OCI-LY3 (cell line): ENCODE results near the gene AQP9.
"Not testable (repeated sequence)": the region's sequence is repeated elsewhere in the genome, so short reads cannot be mapped to it uniquely, and the experiment has no call there.

ENCODE experiments used
- H2AFZ ChIP-seq: fragments of 200-600, 300-600 bp; shearing (Covaris generic); 2 replicates; pipeline ENCODE4 v1.6.0; 2014; ENCODE audit warnings: antibody characterized with exemption, low read depth, low read length
- H3K27ac ChIP-seq: fragments of 200-600, 300-600 bp; sonication (generic); 2 replicates; pipeline ENCODE4 v1.5.1; 2014; ENCODE audit warnings: mild to moderate bottlenecking, low read length, moderate library complexity, mixed read lengths
- H3K27me3 ChIP-seq: fragments of 200-600, 300-600 bp; sonication (generic); 2 replicates; pipeline ENCODE4 v1.6.1; 2014; ENCODE audit warnings: low read depth, low read length, mixed read lengths
- H3K36me3 ChIP-seq: fragments of 200-600, 300-600 bp; sonication (generic); replicated peaks from 2 replicates; pipeline ENCODE3; 2014; ENCODE audit warnings: low read depth, low read length, mixed read lengths
- H3K4me1 ChIP-seq: fragments of 300-600, 200-600 bp; sonication (generic); 2 replicates; pipeline ENCODE4 v1.6.1; 2014; ENCODE audit warnings: low read length, mixed read lengths
- H3K4me2 ChIP-seq: fragments of 200-600, 300-600 bp; sonication (generic); 2 replicates; pipeline ENCODE4 v1.6.1; 2014; ENCODE audit warnings: low read length, mixed read lengths
- H3K4me3 ChIP-seq: fragments of 300-600, 200-600 bp; sonication (generic); 2 replicates; pipeline ENCODE4 v1.5.1; 2014; ENCODE audit warnings: antibody characterized with exemption, mild to moderate bottlenecking, low read length, moderate library complexity
- H3K79me2 ChIP-seq: fragments of 300-600, 200-600 bp; shearing (Covaris generic); 2 replicates; pipeline ENCODE4 v1.6.1; 2014; ENCODE audit warnings: mild to moderate bottlenecking, low read length, mixed read lengths
- H3K9ac ChIP-seq: fragments of 300-600, 200-600 bp; shearing (Covaris generic); 2 replicates; pipeline ENCODE4 v1.6.0; 2014; ENCODE audit warnings: mild to moderate bottlenecking, low read length, moderate library complexity
- H3K9me3 ChIP-seq: fragments of 200-600, 300-600 bp; shearing (Covaris generic); 2 replicates; pipeline ENCODE4 v1.6.1; 2014; ENCODE audit warnings: low read length, mixed read lengths; ENCODE audit not compliant: insufficient read depth
- H4K20me1 ChIP-seq: fragments of 200-600, 300-600 bp; sonication (generic); 2 replicates; pipeline ENCODE4 v1.6.1; 2016; ENCODE audit warnings: low read length, mixed read lengths; ENCODE audit not compliant: insufficient read depth
- EZH2phosphoT487 ChIP-seq: fragments of 200-600 bp; shearing (Covaris generic); IDR thresholded peaks from 2 replicates; pipeline ENCODE4 v1.6.1; 2018; ENCODE audit warnings: antibody characterized with exemption, mixed run types, low read depth
- TF ChIP-seq, protein P1 (sequence below): fragments of 200-600, 300-600 bp; sonication (generic); IDR thresholded peaks from 2 replicates; pipeline ENCODE4 v1.5.1; 2014; ENCODE audit warnings: antibody characterized with exemption, low read length, low read depth

Gene AQP9

DNA sequence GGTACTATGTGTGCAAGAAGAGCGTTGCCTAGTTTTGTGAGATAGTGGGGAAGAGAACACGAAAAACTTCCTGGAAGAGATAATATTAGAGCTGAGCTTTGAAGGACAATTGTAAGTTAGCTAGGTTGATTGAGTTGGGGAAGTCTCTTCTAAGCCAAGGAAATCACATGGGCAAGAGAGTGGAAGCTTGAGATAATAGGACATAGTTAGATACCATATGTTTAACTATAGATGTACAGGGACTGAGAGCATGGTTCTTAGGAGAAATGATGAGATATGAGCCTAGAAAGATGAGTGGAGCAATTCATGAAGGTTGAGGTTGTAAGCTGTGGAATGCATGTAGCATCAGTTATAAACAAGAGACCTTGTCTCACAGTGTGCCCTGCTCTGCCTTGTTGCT lies 30.1 kb upstream of the AQP9 start:
- no peak for TF ChIP-seq EZH2phosphoT487
- TF ChIP-seq, protein P1, sequence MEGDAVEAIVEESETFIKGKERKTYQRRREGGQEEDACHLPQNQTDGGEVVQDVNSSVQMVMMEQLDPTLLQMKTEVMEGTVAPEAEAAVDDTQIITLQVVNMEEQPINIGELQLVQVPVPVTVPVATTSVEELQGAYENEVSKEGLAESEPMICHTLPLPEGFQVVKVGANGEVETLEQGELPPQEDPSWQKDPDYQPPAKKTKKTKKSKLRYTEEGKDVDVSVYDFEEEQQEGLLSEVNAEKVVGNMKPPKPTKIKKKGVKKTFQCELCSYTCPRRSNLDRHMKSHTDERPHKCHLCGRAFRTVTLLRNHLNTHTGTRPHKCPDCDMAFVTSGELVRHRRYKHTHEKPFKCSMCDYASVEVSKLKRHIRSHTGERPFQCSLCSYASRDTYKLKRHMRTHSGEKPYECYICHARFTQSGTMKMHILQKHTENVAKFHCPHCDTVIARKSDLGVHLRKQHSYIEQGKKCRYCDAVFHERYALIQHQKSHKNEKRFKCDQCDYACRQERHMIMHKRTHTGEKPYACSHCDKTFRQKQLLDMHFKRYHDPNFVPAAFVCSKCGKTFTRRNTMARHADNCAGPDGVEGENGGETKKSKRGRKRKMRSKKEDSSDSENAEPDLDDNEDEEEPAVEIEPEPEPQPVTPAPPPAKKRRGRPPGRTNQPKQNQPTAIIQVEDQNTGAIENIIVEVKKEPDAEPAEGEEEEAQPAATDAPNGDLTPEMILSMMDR, result no peak
- Histone ChIP-seq H3K27me3 (peaks cover 20% of the 10 kb centered on the region), H2AFZ (no peak overlapping the region), H3K9me3 (no peaks in the 10 kb centered on the region), H3K4me3 (no peak overlapping the region), H3K4me2 (no peak overlapping the region), H3K27ac (no peak overlapping the region), H3K9ac (no peak overlapping the region), H3K79me2 (no peaks in the 10 kb centered on the region), H3K36me3 (no peaks in the 10 kb centered on the region), H3K4me1 (no peaks in the 10 kb centered on the region), H4K20me1 (no peaks in the 10 kb centered on the region)

DNA sequence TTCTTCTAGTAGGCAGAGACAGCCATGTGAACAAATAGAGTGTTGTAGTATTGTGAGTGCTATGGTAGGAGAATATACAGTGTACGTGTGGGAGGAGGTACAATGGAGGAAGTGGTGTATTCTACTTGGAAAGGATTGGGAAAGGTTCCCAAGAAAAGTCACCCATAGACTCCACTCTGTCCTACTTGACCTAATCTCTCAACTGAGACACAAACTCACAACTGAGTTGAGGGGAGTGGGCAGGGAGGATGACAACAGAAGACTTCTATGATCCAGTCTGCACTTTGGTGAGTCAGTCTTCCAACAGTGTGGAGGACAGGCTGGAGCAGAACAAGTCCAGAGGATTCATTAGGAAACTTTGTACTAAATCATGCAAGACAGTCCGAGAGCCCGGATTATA lies 28.8 kb upstream of the AQP9 start:
- H3K4me2 ChIP-seq, result no peak overlapping the region

DNA sequence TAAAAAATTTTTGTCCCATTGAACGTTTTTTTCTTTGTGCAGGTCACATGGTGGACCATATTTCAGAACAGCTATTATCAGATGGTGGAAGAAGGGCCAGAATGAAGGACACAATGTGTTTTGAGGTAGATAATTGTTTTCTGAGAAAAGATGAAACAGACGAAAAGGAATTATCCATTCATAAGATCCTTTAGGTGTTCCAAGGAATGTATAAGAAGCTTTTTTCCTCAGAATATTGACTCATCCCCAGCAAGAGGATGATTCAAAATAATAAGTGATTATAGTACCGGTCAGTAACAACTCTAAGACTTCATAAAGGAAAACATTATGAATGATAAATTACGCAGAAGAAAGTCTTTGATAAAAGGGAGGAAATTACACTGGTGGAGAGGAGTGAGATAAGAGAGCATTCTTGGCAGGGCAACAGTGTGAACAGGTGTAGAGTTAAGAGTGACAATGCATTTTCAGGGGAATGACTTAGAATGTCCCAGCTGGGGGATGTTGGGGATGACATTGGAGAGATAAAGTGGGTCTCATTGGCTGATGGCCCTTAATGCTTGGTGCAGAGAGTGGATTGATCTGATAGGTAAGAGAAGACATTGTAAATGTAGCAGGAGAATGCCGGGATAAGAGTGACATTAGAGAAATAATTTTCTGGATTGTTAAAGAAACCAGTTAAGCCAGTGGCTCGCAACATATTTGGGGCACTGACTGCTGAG lies 27.0 kb upstream of the AQP9 start:
- H3K9ac ChIP-seq, result no peak overlapping the region
- H3K36me3 ChIP-seq, result no peaks in the 10 kb centered on the region
- TF ChIP-seq, protein P1, result no peak
- no peak for TF ChIP-seq EZH2phosphoT487
- no peak overlapping the region for H3K27ac ChIP-seq
- no peak overlapping the region for H2AFZ ChIP-seq
- H3K4me3 ChIP-seq, result no peak overlapping the region
- peaks cover 20% of the 10 kb centered on the region for H3K27me3 ChIP-seq
- no peaks in the 10 kb centered on the region for H3K9me3 ChIP-seq
- H3K79me2 ChIP-seq, result no peaks in the 10 kb centered on the region
- H3K4me1 ChIP-seq, result no peaks in the 10 kb centered on the region
- H3K4me2 ChIP-seq, result no peak overlapping the region
- H4K20me1 ChIP-seq, result no peaks in the 10 kb centered on the region

More for the DNA sequence above, 28.8 kb upstream of the AQP9 start:
- TF ChIP-seq, protein P1, result no peak
- no peak for TF ChIP-seq EZH2phosphoT487
- H3K4me1 ChIP-seq, result no peaks in the 10 kb centered on the region
- H3K27me3 ChIP-seq, result peaks cover 20% of the 10 kb centered on the region
- no peak overlapping the region for H2AFZ ChIP-seq
- no peak overlapping the region for H3K9ac ChIP-seq
- no peaks in the 10 kb centered on the region for H3K9me3 ChIP-seq
- no peak overlapping the region for H3K4me3 ChIP-seq
- H3K79me2 ChIP-seq, result no peaks in the 10 kb centered on the region
- H3K36me3 ChIP-seq, result no peaks in the 10 kb centered on the region
- H4K20me1 ChIP-seq, result no peaks in the 10 kb centered on the region
- no peak overlapping the region for H3K27ac ChIP-seq

DNA sequence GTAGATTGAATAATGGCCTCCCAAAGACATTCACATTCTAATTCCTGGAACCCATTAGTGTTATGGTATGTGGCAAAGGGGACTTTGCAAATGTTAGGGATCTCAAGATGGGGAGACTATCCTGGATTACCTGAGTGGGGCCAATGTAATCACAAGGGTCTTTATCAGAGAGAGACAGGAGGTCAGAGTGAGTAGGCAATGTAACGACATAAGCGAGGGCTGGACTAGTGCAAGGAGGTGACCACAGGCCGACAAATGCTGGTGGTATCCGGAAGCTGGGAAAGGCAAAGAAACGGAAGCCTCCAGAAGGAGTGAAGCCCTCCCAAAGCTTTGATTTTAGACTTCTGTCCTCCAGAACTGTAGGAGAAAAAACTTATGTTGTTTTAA lies 26.5 kb upstream of the AQP9 start:
- H2AFZ ChIP-seq, result no peak overlapping the region
- no peaks in the 10 kb centered on the region for H3K9me3 ChIP-seq
- no peaks in the 10 kb centered on the region for H4K20me1 ChIP-seq

DNA sequence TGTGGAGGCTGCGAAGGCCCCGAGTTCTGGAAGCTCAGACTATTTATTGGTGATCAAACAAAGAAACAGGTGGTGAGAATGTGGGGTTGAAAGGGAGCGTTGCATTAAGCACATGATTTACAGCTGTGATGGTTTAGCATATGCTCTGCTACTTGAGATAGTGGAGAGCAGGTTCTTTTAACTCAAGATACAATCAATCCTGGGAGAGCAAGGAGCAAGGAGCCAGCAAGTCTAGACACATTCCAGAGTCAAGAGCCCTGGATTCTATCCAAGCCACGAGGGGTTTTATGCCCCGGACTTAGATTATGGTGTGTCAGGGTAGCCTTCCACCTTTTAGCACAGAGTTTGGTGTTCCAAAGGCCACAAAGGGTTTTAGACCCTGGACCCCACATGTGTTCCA lies 24.8 kb upstream of the AQP9 start:
- H3K9ac ChIP-seq, H3K4me2 ChIP-seq, H3K4me3 ChIP-seq, H3K9me3 ChIP-seq, H2AFZ ChIP-seq, H4K20me1 ChIP-seq, H3K36me3 ChIP-seq, H3K27ac ChIP-seq, H3K79me2 ChIP-seq, H3K4me1 ChIP-seq: not testable (repeated sequence)
- H3K27me3 ChIP-seq, result peaks cover 19% of the 10 kb centered on the region

More for the DNA sequence above, 26.5 kb upstream of the AQP9 start:
- Histone ChIP-seq H3K79me2 (no peaks in the 10 kb centered on the region), H3K36me3 (no peaks in the 10 kb centered on the region), H3K4me2 (no peak overlapping the region), H3K9ac (no peak overlapping the region), H3K4me1 (no peaks in the 10 kb centered on the region), H3K27ac (no peak overlapping the region), H3K4me3 (no peak overlapping the region), H3K27me3 (peaks cover 20% of the 10 kb centered on the region)
- no peak for TF ChIP-seq EZH2phosphoT487
- TF ChIP-seq, protein P1, result no peak
